Loucy (cell line): ENCODE results near the gene SLC5A10.
"Not testable (repeated sequence)": the region's sequence is repeated elsewhere in the genome, so short reads cannot be mapped to it uniquely, and the experiment has no call there.

Source experiments
- CTCF ChIP-seq: fragments of 200-600 bp; sonication (generic); conservative IDR thresholded peaks from 2 replicates; pipeline ENCODE4 v1.5.1; 2014; ENCODE audit warnings: mild to moderate bottlenecking, antibody characterized with exemption, low read length
- EZH2phosphoT487 ChIP-seq: fragments of 200-600 bp; IDR thresholded peaks from 2 replicates; pipeline ENCODE4 v1.6.1; 2018; ENCODE audit warnings: antibody characterized with exemption, mild to moderate bottlenecking, moderate library complexity, borderline replicate concordance

DNA sequence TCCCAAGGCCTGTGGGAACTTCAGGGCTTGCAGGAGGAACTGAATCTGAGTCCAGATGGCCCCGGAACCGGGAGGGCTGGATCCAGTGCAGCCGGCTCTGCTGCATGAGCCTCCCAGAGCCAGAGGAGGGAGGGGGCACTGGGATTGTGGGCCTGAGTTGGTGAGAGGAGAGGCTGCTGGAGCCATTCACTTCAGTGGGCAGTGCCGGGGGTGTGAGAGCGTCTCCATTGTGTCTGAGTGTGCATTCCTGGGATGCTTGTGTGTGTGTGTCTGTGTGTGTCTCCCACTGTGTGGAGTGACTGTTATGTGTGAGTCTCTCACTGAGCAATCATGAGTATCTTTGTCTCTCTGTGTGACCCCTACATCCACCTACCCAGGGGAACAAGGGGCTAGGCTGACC is 77.8 kb downstream of the SLC5A10 start:
- TF ChIP-seq CTCF, EZH2phosphoT487: not testable (repeated sequence)
